ENCODE measurements around the gene BBOF1. TPM values are rescaled to one million over a fixed set of nuclear protein-coding genes. Genes with fewer than 3 reads are reported as not detected.
A peak's percentile ranks its signal among the peaks of the same experiment; 100 is the strongest.
"Not testable (repeated sequence)": the region's sequence is repeated elsewhere in the genome, so short reads cannot be mapped to it uniquely, and the experiment has no call there.

Gene BBOF1, protein sequence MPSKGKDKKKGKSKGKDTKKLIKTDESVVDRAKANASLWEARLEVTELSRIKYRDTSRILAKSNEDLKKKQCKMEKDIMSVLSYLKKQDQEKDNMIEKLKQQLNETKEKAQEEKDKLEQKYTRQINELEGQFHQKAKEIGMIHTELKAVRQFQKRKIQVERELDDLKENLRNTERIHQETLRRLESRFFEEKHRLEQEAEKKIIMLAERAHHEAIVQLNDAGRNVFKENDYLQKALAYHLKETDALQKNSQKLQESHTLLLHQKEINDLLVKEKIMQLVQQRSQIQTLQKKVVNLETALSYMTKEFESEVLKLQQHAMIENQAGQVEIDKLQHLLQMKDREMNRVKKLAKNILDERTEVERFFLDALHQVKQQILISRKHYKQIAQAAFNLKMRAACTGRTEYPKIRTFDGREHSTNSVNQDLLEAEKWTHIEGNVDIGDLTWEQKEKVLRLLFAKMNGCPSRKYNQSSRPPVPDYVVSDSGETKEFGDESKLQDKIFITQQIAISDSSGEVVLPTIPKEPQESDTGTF
- polyA plus RNA-seq, result 1 to 10 TPM; 1.6 to 7.6 (median 2.4) TPM

DNA sequence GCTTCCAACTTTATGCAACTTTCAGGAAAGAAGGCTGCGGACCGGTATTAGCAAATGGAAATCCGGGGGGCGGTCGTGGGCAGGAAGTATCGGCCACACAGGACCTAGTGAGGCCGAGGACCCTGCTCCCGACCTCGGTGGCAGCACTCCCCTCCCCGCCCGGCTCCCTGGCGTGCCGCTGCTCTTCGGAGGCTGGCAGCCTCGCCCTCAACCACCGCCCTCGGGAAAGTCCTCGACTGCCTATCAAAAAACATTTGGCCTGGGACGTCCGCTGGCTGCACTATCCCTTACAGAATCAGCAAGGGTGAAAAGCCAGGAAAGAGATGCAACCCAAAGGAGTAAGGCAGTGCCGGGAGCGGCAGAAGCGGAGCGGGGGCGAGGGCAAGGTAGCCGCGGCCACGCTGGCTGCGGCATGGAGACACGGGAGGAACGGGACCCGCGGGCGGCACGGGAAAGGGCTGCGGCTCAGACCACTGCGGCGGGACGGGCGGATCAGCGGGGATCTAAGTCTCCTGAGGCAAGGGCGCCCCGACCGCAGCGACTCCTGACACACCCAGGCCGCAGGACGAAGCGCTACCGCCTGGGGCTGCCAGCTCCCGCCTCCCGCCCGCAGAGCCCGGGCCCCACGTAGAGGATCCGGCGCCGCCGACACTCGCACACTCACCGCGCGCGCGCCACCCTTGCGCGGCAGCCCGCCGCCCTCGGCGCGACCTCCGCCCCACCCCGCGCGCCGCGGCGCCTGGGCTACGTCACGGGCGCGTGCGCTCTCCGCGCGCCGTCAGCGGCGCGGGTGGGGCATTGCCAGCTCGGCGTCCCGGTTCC, at the start of gene BBOF1, which contains the start of gene ENTPD5:
Gene BBOF1 (plus strand): TSS at position 764 of the 822 bp plus-strand sequence. CDS start 130 bp downstream, outside the sequence.
Gene ENTPD5 (minus strand): TSS at position 703 of the 822 bp plus-strand sequence. CDS start 31,186 bp downstream, outside the sequence.
- 0 to 1% (median 1%) methylated on average over 68 to 93 of the region's 93 CpGs for WGBS, 3 donors
- peak within 1 kb of the TSS; percentile 94 for H3K27ac ChIP-seq (ENCODE audit: low read depth, low read length)

DNA sequence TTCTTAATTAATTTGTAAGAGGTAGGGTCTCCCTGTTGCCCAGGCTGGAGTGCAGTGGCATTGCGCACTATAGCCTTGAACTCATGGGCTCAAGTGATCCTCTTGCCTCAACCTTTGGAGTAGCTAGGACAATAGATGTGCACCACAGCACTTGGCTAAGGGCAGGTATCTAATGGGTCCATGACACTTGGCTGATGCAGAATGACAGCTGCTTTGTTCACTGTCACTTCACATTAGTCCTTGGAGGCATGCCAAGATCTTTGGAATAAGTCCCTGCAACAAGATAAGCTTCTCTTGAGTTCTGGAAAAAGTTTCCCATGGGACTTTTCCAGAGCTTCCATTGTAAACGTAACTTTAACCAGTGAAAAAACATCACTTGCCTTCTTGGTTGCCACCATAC, 45.7 kb upstream of the BBOF1 start:
- 69 to 86% (median 81%) methylated on average over 2 of the region's 2 CpGs for WGBS, 3 donors
- H3K27ac ChIP-seq (ENCODE audit: low read depth, low read length), result no peak overlapping the region

DNA sequence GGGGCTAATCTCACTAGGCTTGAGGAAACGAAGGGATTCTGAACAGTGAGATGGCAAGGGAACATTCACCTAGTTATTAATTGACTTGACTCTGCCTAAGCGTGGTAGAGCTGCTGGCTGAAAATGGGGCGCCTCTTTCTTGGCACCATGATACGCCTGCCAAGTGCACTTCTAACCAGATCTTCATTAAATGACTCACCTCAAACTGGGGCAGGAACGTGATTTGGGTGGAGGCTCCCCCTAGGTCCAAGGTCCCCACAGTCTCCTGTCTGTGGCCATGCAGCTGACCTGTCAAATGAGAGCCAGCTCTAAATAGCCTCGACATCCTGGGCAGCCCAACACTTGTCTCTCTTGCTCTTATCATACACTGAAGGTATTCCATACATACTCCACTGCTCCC, 43.0 kb upstream of the BBOF1 start:
- WGBS, 3 donors, result 84 to 88% (median 87%) methylated on average over 6 of the region's 6 CpGs
- H3K27ac ChIP-seq (ENCODE audit: low read depth, low read length), result no peak overlapping the region

DNA sequence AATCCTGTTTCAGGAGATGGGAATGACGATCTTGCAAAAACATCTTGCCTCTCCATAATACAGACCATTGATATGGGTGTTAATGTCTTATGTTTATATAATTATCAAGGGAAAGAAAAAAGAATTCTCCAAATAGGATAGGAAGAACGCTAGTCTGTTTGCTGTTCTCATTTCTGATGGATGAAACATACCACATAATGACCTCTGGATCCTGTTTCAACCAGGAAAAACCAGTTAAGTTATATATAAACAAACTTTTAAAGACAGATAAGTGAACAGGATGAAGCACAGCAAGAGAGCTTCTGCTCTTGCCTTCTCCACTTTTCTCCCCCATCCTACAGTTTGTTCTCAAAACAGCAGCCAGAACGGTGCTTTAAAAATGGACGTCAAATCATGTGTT, 41.3 kb upstream of the BBOF1 start:
- WGBS, 3 donors, result 50 to 56% (median 56%) methylated on average over 4 of the region's 4 CpGs
- H3K27ac ChIP-seq (ENCODE audit: low read depth, low read length), result no peak overlapping the region

DNA sequence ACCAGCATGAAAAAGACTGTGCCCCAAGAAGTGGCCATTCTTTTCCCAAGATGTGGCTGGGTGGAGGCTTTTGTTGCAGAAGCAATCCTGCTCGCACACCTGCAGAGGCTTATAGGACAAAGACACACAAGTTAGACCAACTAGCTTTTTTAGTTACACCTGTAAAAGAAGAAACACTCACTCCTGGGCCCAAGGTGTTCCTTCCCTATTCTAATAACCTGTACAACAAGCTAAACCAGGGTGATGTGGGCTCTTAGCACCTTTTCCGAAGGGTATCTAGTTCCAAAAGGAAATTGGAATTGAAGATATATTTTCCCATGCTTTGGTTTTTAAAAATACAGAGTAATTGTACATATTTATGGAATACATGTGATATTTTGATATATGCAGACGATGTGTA, 31.1 kb upstream of the BBOF1 start:
- no peak overlapping the region for H3K27ac ChIP-seq (ENCODE audit: low read depth, low read length)
- WGBS, 3 donors, result 77 to 98% (median 94%) methylated on average over 3 of the region's 3 CpGs

DNA sequence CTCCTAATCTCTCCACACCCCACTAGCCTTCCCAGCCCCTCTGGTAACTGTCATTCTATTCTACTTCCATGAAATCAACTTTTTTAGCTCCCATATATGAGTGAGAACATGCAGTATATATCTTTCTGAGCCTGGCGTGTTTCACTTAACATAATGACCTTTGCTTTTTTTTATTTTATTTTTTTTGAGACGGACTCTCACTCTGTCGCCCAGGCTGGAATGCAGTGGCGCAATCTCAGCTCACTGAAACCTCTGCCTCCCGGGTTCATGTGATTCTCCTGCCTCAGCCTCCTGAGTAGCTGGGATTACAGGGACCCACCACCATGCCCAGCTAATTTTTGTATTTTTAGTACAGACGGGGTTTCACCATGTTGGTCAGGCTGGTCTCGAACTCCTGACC, 30.5 kb upstream of the BBOF1 start:
- not testable (repeated sequence) for H3K27ac ChIP-seq (ENCODE audit: low read depth, low read length)
- 75 to 87% (median 81%) methylated on average over 5 of the region's 7 CpGs for WGBS, 3 donors

DNA sequence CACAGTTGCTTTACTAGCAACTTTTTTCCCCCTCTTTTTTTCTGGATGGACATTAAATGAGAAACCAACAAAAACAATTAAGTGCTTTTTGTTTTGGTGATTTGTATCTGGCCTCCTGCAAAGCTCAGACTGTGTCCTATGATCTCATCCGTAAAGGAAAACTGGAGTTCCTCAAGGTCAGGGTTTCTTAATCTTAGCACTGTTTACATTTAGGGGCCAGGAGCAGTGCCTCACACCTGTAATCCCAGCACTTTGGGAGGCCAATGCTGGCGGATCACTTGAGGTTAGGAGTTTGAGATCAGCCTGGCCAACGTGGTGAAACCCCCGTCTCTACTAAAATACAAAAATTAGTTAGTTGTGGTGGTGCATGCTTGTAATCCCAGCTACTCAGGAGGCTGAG, 28.1 kb upstream of the BBOF1 start:
- H3K27ac ChIP-seq (ENCODE audit: low read depth, low read length), result no peak overlapping the region
- 55 to 73% (median 69%) methylated on average over 4 of the region's 4 CpGs for WGBS, 3 donors

DNA sequence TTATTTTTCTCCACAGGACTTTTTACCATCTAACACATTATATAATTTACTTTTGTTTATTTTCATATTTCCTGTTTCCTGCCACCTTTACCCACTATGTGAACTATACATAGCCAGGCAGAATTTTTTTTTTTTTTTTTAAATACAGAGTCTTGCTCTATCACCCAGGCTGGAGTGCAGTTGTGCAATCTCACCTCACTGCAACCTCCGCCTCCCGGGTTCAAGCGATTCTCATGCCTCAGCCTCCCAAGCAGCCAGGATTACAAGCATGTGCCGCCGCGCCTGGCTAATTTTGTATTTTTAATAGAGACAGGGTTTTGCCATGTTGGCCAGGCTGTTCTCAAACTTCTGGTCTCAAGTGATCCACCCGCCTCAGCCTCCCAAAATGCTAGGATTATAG, 24.2 kb upstream of the BBOF1 start:
- 88 to 97% (median 91%) methylated on average over 7 of the region's 7 CpGs for WGBS, 3 donors
- H3K27ac ChIP-seq (ENCODE audit: low read depth, low read length), result not testable (repeated sequence)

DNA sequence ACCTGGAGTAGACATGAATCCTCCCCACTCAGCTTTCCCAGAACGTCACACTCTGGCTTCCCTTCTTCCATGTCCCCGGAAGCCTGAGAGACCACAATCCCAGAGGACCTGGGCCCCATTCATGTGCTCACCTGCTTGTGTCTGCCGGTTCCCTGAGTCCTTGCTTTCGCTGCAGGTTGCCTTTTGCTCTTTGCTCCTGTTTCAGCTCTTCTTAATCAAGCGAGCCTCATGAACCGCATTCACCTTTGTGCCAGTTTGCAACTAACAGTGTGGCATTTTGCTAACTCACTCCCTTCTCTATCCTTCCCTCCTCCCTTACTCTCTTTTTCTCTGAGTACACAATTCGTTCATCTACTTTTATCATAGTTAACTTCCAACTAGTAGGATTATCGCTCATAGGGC, 23.2 kb upstream of the BBOF1 start:
- WGBS, 3 donors, result 72 to 92% (median 87%) methylated on average over 8 of the region's 8 CpGs
- no peak overlapping the region for H3K27ac ChIP-seq (ENCODE audit: low read depth, low read length)

DNA sequence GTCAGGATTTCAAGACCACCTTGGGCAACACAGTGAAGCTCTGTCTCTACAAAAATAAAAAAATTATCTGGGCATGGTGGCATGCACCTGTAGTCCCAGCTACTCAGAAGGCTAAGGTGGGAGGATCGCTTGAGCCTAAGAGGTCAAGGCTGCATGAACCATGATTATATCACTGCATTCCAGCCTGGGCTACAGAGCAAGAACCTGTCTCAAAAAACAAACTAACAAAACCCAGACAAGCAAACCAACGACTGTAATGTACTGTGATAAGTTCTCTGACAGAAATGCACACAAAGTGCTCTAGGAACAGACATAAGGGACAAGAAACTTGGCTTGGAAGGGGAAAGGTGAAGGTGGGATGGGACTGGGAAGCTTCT, 22.4 kb upstream of the BBOF1 start:
- WGBS, 3 donors, result 21 to 77% (median 62%) methylated on average over 2 of the region's 2 CpGs

DNA sequence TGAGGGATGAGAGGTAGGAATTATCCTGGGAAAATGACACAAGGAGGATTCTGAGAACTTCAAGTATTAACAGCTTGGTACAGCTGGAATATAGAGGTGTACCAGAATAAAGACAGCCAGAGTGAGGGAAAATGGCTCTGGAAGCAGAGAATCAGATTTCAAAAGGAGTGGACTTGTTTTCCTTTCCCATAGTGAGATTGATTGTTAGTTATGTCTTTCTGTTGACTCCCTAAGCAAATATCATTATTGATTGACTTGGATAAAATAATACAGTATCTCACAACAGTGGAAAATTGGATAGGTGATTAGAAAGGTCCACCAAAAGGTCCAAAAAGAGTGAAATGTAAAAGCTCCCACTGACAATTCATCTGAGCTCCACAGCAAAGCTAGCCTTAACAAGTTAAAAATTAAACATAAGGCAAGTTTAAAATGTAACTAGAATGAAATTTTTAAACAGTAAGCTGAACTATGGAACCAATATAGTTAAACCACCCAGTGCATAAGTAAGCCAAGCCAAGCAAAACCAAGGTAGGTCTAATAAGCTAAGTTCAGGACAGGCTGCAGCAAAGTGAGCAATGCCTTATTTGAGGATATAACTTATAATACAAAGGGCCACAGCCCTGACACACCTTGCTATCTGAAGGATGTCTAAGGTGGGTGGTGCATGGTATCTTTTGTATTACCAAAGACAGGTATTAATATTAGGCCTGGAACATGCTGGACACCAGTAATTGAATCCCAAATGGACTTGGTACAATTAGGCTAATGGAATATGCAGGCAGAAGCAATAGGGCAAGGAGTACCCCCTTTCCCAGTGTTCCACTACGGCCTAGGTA, 21.8 kb upstream of the BBOF1 start:
- no peak overlapping the region for H3K27ac ChIP-seq (ENCODE audit: low read depth, low read length)
- 87 to 97% (median 88%) methylated on average over 1 of the region's 1 CpG for WGBS, 3 donors

More for the DNA sequence above, 22.4 kb upstream of the BBOF1 start:
- no peak overlapping the region for H3K27ac ChIP-seq (ENCODE audit: low read depth, low read length)

DNA sequence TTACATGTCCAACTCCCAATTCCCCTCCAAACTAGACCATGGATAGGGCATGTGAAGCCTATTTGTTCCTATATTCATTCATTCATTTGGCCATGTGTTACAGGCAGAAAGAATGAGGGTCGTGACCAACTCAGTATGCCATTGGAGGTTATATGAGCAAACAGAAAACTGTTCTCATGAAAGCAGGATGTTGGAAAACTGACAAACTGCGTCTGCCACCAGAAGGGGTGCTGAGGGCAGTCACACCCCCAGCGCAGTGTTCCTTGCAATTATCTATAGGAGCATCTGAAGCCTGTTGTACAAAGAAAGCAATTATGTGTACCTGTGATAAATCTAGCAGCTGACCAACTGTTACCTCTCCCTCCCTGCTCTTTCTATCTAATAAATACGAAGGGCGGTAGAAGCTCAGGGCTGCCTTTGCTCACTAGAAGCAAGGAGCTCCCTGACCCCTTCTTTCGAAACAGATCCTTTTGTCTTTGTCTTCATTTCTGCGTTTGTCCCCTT, 21.2 kb upstream of the BBOF1 start:
- WGBS, 3 donors, result 37 to 84% (median 77%) methylated on average over 7 of the region's 7 CpGs
- no peak overlapping the region for H3K27ac ChIP-seq (ENCODE audit: low read depth, low read length)

DNA sequence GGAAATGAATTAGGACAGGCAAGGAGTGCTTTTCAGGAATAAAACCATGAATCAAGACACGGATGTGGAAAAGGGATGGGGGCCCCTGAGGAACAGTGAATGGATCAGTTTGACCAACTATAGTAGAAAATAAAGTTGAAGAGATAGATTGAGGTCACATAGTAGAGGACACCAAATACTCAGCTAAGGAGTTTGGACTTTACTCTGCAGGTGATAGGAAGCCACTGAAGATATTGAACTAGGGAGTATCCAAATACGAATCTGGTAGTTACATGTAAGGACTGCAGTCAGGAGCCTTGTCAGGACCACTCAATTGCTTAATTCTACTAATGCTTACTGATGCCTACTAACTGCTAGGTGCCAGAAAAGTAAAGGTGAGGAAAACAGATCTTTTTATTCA, 20.4 kb upstream of the BBOF1 start:
- no peak overlapping the region for H3K27ac ChIP-seq (ENCODE audit: low read depth, low read length)
- WGBS, 3 donors, result 72 to 84% (median 78%) methylated on average over 2 of the region's 2 CpGs

DNA sequence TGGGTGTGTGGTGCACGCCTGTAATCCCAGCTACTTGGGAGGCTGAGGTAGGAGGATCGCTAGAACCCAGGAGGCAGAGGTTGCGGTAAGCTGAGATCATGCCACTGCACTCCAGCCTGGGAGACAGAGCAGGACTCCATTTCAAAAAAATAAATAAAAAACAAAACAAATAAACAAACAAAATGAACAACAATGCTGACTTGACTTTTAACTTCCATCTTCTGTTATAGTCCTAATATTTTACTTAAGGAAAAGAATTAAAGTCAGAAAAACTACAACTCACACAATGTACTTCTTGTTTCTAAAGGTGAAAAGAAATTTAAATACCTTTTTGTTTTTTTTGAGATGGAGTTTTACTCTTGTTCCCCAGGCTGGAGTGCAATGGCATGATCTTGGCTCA, 13.5 kb upstream of the BBOF1 start:
- 94 to 100% (median 99%) methylated on average over 3 of the region's 3 CpGs for WGBS, 3 donors
- not testable (repeated sequence) for H3K27ac ChIP-seq (ENCODE audit: low read depth, low read length)

DNA sequence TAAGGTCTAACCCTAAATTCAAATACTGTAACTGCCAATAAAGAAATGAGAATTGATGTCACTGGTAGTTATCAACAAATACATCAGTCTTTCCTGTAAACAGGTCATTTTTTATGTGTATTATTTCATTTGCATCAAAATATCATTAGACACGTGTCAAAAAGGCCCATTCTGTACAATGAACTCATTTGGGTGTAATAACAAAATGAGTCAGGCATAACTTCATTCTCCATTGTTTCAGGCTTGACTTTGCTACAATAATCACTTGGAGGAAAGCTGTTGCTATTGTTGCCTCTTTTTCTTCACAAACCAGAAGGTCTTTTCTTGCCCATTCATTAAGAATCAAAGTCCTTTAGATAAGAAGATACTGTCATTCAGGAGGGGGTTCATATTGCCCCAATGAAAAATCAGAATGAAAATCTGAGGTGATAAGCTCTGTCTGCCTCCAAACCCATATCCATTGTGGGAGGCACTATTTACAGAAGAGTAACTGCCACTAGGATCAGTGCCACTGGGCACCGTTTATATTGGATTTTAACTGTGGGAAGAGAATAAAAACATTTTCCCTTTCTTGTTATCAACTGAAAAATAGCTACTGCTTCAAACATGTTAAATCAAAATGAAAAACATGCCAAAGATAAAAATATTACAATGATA, 10.2 kb upstream of the BBOF1 start:
- H3K27ac ChIP-seq (ENCODE audit: low read depth, low read length), result no peak overlapping the region
- 79 to 87% (median 86%) methylated on average over 2 of the region's 2 CpGs for whole genome bisulfite sequencing, 3 donors

DNA sequence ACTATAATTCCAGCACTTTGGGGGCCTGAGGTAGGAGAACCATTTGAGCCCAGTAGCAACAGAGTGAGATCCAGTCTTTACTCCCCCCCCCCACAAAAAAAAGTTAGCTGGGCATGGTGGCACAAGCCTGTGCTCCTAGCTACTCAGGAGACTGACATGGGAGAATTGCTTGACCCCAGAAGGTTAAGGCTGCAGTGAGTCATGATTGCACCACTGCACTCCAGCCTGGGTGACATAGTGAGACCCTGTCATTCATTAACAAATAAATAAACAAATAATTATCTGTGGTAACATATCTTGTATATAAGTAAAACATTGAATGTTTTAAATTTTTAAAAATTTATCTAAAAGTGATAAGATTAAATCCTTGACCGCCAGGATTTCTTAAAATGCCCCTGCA, 4.8 kb upstream of the BBOF1 start:
- 63 to 96% (median 85%) methylated on average over 1 of the region's 1 CpG for WGBS, 3 donors
- H3K27ac ChIP-seq (ENCODE audit: low read depth, low read length), result no peak overlapping the region

DNA sequence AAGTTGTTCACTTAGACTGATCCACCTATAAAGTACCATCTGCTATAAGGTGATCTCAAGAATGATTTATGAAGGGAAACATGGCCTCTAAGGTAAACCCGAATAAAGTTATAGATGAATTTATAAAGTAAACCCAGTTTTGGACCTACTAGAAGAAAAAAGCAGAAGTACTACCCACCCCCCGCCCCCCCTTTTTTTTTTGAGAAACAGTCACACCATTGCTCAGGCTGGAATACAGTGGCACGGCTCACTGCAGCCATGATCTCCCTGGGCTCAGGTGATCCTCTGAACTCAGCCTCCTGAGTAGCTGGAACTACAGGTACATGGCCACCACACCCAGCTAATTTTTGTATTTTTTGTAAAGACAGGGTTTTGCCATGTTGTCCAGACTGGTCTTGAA, 4.0 kb upstream of the BBOF1 start:
- WGBS, 3 donors, result 60 to 90% (median 60%) methylated on average over 3 of the region's 3 CpGs
- H3K27ac ChIP-seq (ENCODE audit: low read depth, low read length), result no peak overlapping the region

DNA sequence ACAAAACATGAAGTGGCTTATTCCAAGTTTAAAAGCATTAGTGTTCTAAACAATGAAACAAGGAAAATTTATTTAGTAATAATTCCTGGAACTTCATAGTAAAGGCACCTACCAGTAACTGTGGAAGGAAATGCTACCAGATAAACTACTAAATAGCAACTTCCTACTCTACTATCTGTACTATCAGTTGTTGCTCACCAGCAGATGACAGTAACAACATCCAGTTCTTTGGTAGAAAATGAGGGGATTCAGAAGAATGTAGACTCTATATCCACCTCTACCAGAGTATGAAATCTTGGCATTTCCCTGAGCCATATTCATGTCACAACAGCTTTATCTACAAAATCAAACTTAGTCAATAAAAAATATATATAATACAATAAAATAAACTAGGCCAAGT, 3.2 kb upstream of the BBOF1 start:
- no peak overlapping the region for H3K27ac ChIP-seq (ENCODE audit: low read depth, low read length)
